Muscle of leg (tissue), 11 donors: ENCODE measurements around the gene VPS13D. TPM values are rescaled to one million over a fixed set of nuclear protein-coding genes. Genes with fewer than 3 reads are reported as not detected.
A peak's percentile ranks its signal among the peaks of the same experiment; 100 is the strongest.
"Not testable (repeated sequence)": the region's sequence is repeated elsewhere in the genome, so short reads cannot be mapped to it uniquely, and the experiment has no call there.

Experiments
- DNase-seq: peaks from one replicate; pipeline ENCODE4 v3.0.0; 2013
- H3K27ac ChIP-seq: one replicate; pipeline ENCODE4 v1.5.1; 2013; ENCODE audit warnings: mild to moderate bottlenecking, low read length, control low read depth
- H3K27me3 ChIP-seq: one replicate; pipeline ENCODE4 v1.6.1; 2013; ENCODE audit warnings: low read length; ENCODE audit not compliant: control insufficient read depth, insufficient read depth
- H3K36me3 ChIP-seq: one replicate; pipeline ENCODE4 v1.6.1; 2013; ENCODE audit warnings: low read length; ENCODE audit not compliant: control insufficient read depth, insufficient read depth
- H3K4me1 ChIP-seq: one replicate; pipeline ENCODE4 v1.6.1; 2013; ENCODE audit warnings: low read length; ENCODE audit not compliant: control insufficient read depth, insufficient read depth
- H3K4me3 ChIP-seq: one replicate; pipeline ENCODE4 v1.5.1; 2013; ENCODE audit warnings: low read length, control low read depth
- H3K9me3 ChIP-seq: replicated peaks from 2 replicates; pipeline ENCODE4 v1.6.1; 2013; ENCODE audit warnings: low read depth, low read length; ENCODE audit not compliant: control insufficient read depth
- WGBS: methylation state at CpG from one replicate; pipeline ENCODE4 v1.1.5; 2013; ENCODE audit warnings: missing lambda C conversion rate; ENCODE audit not compliant: insufficient coverage; 5-methylcytosine and 5-hydroxymethylcytosine counted together
- polyA plus RNA-seq, 8 donors: library from polyadenylated mRNA; unstranded; fragments of 120-200 nt; gene quantifications; one replicate each; pipeline versions ENCODE4 v1.2.1 to v1.2.3, GENCODE V29; 2013; ENCODE audit warnings: inconsistent platforms in 1 of 8, low replicate concordance in 1 of 8; ENCODE audit not compliant: insufficient read length in 8 of 8, insufficient read depth in 1 of 8
- total RNA-seq: library from RNA; stranded (reverse); fragments of 120-200 nt; gene quantifications from one replicate; pipeline ENCODE4 v1.2.4, GENCODE V29; 2013

The VPS13D gene
- total and polyA plus RNA-seq, 9 donors: 14.9 to 21.2 (median 17.0) TPM

DNA sequence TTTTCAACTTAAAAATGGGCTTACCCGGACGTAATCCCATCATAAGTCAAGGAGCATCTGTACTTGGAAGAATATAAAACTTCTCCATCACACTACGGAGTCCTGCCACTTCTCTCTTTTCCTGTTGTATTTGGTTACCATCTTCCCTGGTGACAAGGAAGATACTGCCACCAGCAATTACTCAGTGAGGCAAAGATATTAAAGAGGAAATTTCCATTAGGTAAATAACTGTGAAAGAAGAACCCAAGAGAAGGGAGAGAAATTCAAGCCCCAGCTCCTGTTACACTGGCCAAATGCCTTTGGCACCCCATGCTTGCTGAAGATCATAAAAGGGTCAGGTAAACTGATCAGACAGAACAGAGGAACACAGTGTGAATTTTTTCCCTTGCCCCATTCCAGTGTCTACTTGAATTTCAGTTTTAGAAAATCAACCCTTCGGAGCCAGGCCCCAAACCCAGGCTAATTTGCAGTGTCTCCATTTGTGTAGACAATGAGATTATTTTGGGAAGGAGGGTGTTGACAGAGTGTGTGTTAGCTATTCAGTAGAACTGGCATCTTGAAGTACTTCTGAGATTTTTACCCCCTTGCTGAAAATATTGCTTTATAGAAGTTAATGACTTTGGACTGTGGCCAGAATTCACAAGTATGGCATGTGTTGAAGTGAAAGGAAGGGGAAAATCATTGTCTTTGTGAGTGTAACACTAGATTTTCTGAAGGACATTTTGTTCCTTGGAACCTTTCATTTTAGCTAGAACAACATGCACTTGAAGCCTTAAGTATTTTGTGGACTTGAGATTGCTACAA, 221.1 kb downstream of the VPS13D start:
- peaks cover 47% of the 10 kb centered on the region for H3K4me1 ChIP-seq
- no peaks in the 10 kb centered on the region for H3K9me3 ChIP-seq
- no peak overlapping the region for H3K4me3 ChIP-seq
- H3K27ac ChIP-seq: peak overlapping the region; percentile 53
- peaks cover 1% of the 10 kb centered on the region for H3K36me3 ChIP-seq
- no peaks in the 10 kb centered on the region for H3K27me3 ChIP-seq
- DNase-seq: no peak
- WGBS: no CpG with 5 or more reads among the region's 4 CpGs

DNA sequence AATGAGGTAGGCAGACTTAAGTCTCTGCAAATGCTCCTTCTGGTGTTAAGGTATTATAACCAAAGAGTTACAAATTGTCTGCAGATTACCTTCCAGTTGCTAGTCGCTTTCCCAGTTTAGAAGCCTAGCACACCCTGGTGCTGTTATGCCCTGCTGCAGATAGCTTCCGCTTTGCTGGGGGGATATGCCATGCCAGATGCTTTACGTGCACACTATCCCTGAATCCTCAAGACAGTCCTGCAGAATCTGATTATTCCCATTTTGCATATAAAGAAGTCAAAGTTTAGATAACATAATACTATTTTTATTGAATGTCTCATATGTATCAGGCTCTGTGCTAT, 221.7 kb downstream of the VPS13D start:
- H3K4me1 ChIP-seq: peaks cover 46% of the 10 kb centered on the region
- no peak for DNase-seq
- H3K4me3 ChIP-seq: no peak overlapping the region
- H3K9me3 ChIP-seq: no peaks in the 10 kb centered on the region
- H3K36me3 ChIP-seq: peaks cover 2% of the 10 kb centered on the region
- H3K27me3 ChIP-seq: no peaks in the 10 kb centered on the region
- peak overlapping the region; percentile 22 for H3K27ac ChIP-seq
- WGBS: 80% methylated on average over 1 of the region's 3 CpGs

GRCh38 chr1:12452262-12452661, 222.4 kb downstream of the VPS13D start:
- Histone ChIP-seq H3K4me1 (peaks cover 42% of the 10 kb centered on the region), H3K4me3 (no peak overlapping the region), H3K9me3 (no peaks in the 10 kb centered on the region), H3K27me3 (no peaks in the 10 kb centered on the region), H3K36me3 (peaks cover 2% of the 10 kb centered on the region), H3K27ac (no peak overlapping the region)
- DNase-seq: no peak

GRCh38 chr1:12453400-12454343, 223.8 kb downstream of the VPS13D start:
- DNase-seq: no peak
- Histone ChIP-seq H3K27me3 (no peaks in the 10 kb centered on the region), H3K4me1 (peaks cover 37% of the 10 kb centered on the region)

DNA sequence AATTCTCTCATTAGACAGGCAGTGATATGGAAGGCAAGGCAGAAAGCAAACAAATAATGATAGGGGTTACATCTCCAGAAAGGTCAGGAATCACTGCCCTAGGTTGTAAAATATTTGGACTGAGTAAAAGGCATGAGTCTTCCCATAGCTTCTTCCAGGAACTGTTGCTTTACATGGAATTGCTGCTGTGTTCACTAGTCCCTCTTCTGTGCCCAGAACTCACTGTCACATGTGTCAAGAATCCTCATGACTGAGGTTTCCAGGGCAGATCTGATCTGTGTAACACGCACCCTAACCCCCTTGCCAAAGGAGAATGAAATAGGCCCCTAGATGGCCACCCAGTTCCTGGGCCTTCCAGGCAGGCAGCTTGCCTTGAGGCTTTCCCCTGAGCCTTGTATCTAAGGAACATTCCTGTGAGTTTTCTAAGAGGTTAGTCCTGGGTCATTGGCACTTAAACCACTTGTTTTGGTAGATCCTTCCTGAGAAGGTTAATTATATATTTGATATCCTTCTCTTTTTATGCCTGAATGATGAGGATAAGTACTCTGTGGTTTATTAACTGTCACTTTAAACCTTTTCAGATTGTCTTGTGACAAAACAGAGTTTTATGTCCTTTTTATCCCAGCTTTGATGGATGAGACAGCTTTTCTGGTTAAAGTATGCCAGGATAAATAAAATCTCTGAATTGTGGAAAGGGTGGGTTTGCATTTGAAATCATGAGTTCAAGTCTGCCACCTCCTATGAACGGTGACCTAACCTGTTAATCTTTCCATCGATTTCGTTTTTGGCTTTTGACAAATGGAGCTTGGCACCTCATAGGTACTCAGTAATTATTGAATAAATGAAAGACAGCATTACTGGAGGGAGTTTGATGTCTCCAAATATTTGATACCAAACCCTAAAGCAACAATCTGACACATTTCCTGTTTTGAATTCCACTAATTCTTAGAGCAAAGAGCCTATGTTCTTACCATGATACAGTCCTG, 224.9 kb downstream of the VPS13D start:
- no peaks in the 10 kb centered on the region for H3K27me3 ChIP-seq
- H3K27ac ChIP-seq: peak overlapping the region; percentile 25
- H3K4me3 ChIP-seq: no peak overlapping the region
- peaks cover 34% of the 10 kb centered on the region for H3K4me1 ChIP-seq
- peaks cover 7% of the 10 kb centered on the region for H3K36me3 ChIP-seq
- no CpG with 5 or more reads among the region's 4 CpGs for WGBS
- DNase-seq: no peak
- H3K9me3 ChIP-seq: no peaks in the 10 kb centered on the region

More at GRCh38 chr1:12453400-12454343, 223.8 kb downstream of the VPS13D start:
- H3K4me3 ChIP-seq: no peak overlapping the region
- peaks cover 4% of the 10 kb centered on the region for H3K36me3 ChIP-seq
- no peak overlapping the region for H3K27ac ChIP-seq
- 81% methylated on average over 6 of the region's 13 CpGs for WGBS
- no peaks in the 10 kb centered on the region for H3K9me3 ChIP-seq

GRCh38 chr1:12456081-12456480, 226.3 kb downstream of the VPS13D start:
- H3K27ac ChIP-seq, H3K9me3 ChIP-seq, H3K4me3 ChIP-seq, DNase-seq, H3K27me3 ChIP-seq: not testable (repeated sequence)
- H3K36me3 ChIP-seq: peaks cover 13% of the 10 kb centered on the region
- 98% methylated on average over 7 of the region's 7 CpGs for WGBS
- H3K4me1 ChIP-seq: peaks cover 26% of the 10 kb centered on the region

DNA sequence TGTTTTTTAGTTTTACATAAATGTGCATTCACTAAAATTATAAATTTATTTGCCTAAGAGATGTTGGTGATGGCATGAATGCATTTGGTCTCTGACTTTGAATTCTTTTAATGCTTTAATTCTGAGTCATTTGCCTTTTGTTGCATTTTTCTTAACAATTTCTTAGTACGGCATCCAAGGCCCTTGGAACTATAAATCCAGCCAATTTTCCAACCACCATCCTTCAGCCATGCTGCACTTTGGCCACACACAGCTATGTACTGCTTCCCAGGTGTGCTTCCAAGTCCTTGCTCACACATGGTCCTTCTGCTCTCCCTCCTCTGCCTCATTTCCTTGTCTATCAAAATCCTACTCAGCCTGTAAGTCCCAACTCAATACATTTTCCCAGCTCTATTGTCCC, 227.1 kb downstream of the VPS13D start:
- Histone ChIP-seq H3K27me3 (no peaks in the 10 kb centered on the region), H3K36me3 (peaks cover 13% of the 10 kb centered on the region), H3K9me3 (no peaks in the 10 kb centered on the region), H3K4me3 (no peak overlapping the region), H3K27ac (peak overlapping the region; percentile 40), H3K4me1 (peaks cover 29% of the 10 kb centered on the region)
- DNase-seq: peak; percentile 76
- WGBS: 50% methylated on average over 1 of the region's 1 CpG

GRCh38 chr1:12457771-12458170, 227.9 kb downstream of the VPS13D start:
- peak; percentile 69 for DNase-seq
- H3K27me3 ChIP-seq: no peaks in the 10 kb centered on the region
- H3K27ac ChIP-seq: no peak overlapping the region
- H3K36me3 ChIP-seq: peaks cover 13% of the 10 kb centered on the region
- H3K9me3 ChIP-seq: no peaks in the 10 kb centered on the region
- H3K4me1 ChIP-seq: peaks cover 37% of the 10 kb centered on the region
- H3K4me3 ChIP-seq: no peak overlapping the region
- 41% methylated on average over 3 of the region's 4 CpGs for WGBS

DNA sequence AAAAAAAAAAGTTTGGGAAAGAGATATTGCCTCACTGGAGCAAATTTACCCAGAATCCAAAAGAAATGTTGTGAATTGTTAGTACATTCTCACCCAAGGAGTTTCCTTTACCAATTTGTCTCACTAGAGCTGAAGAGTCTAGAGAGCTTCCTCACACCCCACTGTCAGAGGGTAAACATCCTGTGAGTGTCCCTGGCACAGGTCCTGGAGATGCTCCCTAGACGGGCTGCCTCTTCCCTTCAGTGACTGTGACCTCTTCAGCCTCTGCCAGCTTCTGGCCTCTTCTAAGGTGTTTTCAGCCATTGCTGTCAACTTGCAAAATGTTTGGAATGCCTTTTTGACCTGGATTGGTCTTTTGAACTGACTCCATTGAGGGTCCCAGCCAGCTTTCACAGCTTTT, 228.7 kb downstream of the VPS13D start:
- no peak overlapping the region for H3K27ac ChIP-seq
- peaks cover 13% of the 10 kb centered on the region for H3K36me3 ChIP-seq
- DNase-seq: no peak
- no peaks in the 10 kb centered on the region for H3K9me3 ChIP-seq
- H3K27me3 ChIP-seq: no peaks in the 10 kb centered on the region
- 50% methylated on average over 1 of the region's 1 CpG for WGBS
- no peak overlapping the region for H3K4me3 ChIP-seq
- peaks cover 40% of the 10 kb centered on the region for H3K4me1 ChIP-seq
